ENCODE data around the gene FOXN4.

Gene FOXN4

GRCh38 chr12:109264943-109265650 lies 44.0 kb downstream of the FOXN4 start:
- no peak overlapping the region for H3K4me3 ChIP-seq (replicated peaks; ENCODE audit: low read depth, low read length)
- DNase-seq (ENCODE audit: extremely low read depth, low read depth), result no peak
- TF ChIP-seq, protein P1, sequence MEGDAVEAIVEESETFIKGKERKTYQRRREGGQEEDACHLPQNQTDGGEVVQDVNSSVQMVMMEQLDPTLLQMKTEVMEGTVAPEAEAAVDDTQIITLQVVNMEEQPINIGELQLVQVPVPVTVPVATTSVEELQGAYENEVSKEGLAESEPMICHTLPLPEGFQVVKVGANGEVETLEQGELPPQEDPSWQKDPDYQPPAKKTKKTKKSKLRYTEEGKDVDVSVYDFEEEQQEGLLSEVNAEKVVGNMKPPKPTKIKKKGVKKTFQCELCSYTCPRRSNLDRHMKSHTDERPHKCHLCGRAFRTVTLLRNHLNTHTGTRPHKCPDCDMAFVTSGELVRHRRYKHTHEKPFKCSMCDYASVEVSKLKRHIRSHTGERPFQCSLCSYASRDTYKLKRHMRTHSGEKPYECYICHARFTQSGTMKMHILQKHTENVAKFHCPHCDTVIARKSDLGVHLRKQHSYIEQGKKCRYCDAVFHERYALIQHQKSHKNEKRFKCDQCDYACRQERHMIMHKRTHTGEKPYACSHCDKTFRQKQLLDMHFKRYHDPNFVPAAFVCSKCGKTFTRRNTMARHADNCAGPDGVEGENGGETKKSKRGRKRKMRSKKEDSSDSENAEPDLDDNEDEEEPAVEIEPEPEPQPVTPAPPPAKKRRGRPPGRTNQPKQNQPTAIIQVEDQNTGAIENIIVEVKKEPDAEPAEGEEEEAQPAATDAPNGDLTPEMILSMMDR (IDR thresholded peaks at IDR 0.05; ENCODE audit: low read depth, low read length, missing control alignments), result no peak

DNA sequence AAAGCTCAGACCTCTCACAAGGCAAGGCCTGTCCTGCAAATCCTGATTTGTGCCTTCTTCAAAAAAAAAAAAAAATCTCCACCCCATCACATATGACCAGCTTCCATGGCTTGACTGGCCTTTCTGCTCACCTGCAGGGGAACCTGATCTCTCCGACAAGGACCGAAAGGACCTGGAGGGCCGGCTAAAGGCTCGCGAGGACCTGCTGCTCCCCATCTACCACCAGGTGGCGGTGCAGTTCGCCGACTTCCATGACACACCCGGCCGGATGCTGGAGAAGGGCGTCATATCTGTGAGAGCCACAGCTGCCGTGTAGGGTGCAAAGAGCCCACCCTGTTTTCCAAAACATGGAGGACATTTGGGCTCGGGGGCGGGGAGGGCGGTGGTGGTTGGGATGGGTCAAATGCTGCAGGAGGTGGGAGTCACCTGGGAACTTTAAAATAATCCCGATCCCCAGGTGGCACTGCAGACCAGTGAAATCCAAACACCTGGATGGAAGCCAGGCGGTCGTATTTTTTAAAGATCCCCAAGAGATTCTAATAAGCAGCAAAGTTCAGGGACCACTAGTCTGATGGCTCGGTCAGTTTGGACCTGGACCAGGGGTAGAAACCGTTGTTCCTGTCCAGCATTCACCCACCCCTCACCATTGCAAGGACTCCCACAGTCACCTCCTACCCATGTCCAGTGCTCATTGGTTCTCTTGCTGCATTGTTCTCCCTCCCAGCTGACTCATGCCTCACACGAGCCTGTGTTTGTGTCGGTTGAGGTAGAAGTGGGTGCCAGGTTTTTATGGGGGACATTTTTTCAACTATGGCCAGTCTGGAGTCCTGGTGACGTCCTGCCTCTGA lies 44.8 kb downstream of the FOXN4 start:
- H3K4me3 ChIP-seq (replicated peaks; ENCODE audit: low read depth, low read length), result no peak overlapping the region
- no peak for DNase-seq (ENCODE audit: extremely low read depth, low read depth)

DNA sequence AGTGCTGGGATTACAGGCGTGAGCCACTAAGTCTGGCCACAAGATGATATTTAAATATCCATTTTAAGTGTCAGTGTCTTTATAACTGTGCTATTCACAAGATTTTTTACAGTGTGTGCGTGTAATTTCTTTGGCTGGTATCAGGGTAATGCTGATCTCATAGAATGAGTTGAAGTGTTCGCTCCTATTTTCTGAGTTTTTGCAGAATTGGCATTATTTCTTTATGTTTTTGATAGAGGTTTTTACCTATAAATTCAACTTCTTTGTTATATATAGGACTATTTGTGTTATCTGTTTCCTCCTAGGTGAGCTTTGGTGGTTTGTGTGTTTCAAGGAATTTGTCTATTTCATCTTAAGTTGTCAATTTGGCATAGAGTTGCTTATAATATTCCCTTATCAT lies 45.6 kb downstream of the FOXN4 start:
- H3K4me3 ChIP-seq (replicated peaks; ENCODE audit: low read depth, low read length), result no peak overlapping the region
- TF ChIP-seq, protein P1 (IDR thresholded peaks at IDR 0.05; ENCODE audit: low read depth, low read length, missing control alignments), result no peak
- DNase-seq (ENCODE audit: extremely low read depth, low read depth), result no peak

More for the DNA sequence above, 44.8 kb downstream of the FOXN4 start:
- TF ChIP-seq, protein P1 (IDR thresholded peaks at IDR 0.05; ENCODE audit: low read depth, low read length, missing control alignments), result peak; percentile 95

DNA sequence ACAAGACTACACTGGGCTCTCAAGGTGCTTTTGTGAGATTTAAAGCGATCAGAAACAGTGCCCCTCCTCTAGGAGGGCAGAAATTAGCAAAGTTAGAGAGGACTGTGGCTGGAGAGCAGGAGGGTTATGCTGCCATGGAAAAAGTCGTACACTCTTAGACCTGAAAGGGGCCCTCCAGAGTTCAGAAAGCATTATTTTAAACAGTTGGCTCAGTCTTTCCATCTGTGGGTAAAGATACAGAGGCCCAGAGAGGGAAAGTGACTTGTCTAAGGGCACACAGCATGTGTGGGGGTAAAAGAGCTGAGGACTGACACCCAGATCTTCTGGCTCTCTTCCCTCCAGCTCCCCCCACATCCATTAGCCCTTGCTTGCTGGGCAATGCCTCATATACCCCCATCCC lies 47.1 kb downstream of the FOXN4 start:
- H3K4me3 ChIP-seq (replicated peaks; ENCODE audit: low read depth, low read length), result no peak overlapping the region
- no peak for DNase-seq (ENCODE audit: extremely low read depth, low read depth)
- TF ChIP-seq, protein P1 (IDR thresholded peaks at IDR 0.05; ENCODE audit: low read depth, low read length, missing control alignments), result no peak

DNA sequence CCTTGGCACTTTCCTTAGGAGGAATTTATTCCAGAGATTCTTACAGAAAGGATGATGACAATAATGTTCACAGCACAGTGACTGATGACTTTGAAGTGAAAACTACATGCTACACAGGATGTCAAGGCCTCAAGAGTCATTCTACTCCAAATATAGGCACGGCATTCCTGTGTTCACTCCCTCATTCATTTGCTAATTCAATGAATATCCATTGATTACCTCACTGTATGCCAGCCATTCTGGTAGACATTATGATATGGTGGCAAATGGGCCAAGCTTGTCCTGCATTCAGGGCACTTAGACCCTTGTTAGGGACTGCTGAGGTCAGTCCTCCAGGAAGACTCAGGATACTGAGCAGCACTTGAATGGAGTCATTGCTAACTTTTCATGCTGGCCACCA lies 48.0 kb downstream of the FOXN4 start:
- no peak for DNase-seq (ENCODE audit: extremely low read depth, low read depth)
- TF ChIP-seq, protein P1 (IDR thresholded peaks at IDR 0.05; ENCODE audit: low read depth, low read length, missing control alignments), result no peak
- no peak overlapping the region for H3K4me3 ChIP-seq (replicated peaks; ENCODE audit: low read depth, low read length)

GRCh38 chr12:109259545-109259895 lies 49.6 kb downstream of the FOXN4 start:
- no peak for DNase-seq (ENCODE audit: extremely low read depth, low read depth)

More at GRCh38 chr12:109259545-109259895, 49.6 kb downstream of the FOXN4 start:
- no peak overlapping the region for H3K4me3 ChIP-seq (replicated peaks; ENCODE audit: low read depth, low read length)
- TF ChIP-seq, protein P1 (IDR thresholded peaks at IDR 0.05; ENCODE audit: low read depth, low read length, missing control alignments), result no peak

All from HFF-Myc (cell line).